ENCODE data around the gene PIP5K1B.

PIP5K1B gene

DNA sequence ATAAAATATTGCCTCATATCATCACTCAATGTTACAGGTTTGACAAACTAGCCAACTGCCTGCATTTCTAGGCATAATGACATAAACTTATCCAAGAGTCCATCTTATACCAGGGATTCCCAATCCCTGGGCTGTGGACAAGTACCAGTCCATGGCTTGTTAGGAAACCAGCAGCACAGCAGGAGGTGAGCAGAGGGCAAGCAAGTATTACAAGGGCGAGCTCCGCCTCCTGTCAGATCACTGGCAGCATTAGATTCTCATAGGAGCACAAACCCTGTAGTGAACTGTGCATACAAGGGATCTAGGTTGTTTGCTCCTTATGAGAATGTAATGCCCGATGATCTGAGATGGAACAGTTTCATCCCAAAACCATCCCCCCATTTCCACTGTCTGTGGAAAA is 164.0 kb downstream of the PIP5K1B start:
- no peak for DNase-seq

DNA sequence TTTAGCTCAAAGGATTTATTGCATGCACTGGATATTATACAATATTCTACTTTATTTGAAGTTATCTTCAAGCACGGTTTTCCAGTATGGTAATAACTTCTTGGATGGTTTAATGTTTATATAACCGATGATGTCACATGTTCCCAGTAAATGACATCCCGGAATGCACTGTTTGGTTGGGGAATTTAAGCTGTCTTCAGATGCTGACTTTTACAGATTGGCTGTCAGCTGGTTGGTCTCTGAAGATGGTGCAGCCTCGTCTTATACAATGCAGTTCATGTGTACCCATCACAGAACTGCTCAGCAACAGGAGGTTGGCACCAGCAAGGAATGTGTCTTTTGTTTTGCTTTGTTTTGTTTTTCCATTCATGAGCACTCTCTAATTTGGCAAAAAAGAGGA is 165.0 kb downstream of the PIP5K1B start:
- DNase-seq, result no peak

DNA sequence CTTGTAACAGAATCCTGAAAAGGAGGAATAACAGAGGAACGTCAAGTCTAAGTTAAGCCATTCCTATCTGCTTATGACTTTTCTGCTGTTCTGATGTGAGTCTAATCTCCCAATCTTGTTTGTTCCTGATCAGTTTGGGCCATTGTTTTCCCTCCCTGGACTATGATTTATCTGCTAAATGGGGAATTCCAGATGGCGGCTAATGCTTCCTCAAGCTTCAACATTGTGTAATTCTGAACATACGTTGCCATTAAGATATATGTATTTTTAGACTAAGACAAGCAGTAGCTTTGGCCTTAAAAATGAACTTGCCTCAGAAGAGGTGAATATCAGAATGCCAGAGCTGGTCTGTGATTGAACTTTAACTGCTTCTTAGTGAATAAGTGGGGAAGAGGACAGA is 166.2 kb downstream of the PIP5K1B start:
- DNase-seq, result no peak

DNA sequence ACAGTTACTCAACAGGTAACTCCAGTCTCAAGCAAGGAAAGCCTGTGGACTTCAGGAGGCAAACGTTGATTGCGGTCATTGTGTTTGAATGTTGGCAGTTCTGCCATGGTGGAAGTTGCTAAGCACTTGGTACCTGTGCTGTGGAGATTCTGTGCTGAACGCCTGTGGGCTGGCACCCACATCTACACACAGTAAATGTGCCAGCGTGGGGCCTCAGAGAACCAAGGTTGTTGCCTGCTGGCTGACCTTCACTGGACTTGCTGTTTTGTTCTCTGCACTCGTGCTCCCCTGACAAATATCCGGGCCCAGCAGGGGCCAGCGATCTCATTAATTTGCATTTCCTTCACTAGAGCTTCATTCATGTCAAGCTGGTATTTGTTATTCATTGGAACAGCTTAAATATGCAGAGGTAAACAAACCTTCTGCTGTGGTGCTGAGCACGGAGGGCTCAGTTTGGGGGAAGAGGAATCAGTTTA is 167.0 kb downstream of the PIP5K1B start:
- DNase-seq, result no peak

DNA sequence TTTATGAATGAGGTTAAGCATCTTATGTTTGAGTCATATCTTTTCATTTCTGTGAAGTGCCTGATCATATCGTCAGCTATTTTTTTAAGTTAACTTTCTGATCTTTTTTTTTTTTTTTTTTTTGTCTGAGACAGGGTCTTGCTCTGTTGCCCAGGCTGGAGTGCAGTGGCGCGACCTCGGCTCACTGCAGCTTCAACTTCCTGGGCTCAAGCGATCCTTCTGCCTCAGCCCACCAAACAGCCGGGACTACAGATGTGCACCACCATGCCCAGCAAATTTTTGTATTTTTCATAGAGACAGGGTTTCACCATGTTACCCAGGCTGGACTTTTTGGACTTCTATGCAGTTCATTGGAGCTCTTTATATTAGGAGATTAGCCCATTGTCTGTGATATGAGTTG is 168.1 kb downstream of the PIP5K1B start:
- DNase-seq, result no peak

DNA sequence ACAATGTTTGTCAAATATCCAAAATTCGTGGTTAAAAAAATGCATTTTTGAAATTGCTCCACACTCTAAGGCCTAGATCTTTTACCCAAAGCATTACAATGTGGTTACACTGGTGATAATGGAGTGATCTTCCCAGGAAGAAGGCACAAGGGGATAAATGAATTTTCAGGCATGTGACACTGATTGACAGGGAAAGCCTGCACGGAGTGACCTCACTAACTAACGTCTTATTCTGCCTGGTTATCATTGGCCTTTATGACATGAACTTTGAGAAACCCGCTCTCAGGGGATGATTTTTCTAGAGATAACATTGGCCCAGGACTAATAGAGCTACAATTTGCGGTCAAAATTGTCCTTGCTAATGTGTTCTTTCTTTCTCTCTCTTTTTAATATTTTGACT is 171.2 kb downstream of the PIP5K1B start:
- DNase-seq, result no peak

DNA sequence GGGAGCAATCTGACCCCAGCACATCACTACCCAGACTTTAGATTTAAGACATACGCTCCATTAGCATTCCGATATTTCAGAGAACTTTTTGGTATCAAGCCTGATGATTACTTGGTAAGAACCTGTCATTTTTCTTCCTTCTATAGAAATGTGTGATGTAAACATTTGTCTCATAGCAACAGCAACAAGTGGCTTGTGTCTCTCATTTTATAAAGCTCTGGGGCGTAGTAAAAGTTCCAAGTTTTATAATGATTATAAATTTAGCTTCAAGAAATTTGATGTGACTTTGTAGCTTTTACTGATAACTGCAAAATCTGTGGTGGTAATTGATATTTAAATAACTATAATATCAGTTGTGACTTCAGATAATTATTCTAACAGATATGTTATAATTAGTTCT is 171.6 kb downstream of the PIP5K1B start:
- no peak for DNase-seq

DNA sequence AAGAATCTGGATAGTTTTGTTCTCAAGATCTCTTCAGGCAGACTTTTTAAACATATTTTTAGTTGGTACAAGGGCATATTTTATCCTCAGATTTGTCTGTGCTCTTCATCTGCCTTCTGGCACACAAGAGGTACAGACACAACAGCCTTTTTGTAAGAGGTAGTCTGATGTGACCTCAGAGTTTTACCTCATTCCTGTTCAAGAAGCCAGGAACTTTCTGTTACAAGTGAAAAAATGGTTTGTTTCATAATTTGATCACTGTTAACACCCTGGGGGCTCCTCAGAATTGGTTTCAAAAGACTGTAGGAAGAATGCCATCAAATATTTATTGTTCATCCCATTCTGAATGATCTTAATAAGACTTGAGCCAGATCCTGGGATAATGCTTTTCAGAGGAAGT is 172.2 kb downstream of the PIP5K1B start:
- no peak for DNase-seq

DNA sequence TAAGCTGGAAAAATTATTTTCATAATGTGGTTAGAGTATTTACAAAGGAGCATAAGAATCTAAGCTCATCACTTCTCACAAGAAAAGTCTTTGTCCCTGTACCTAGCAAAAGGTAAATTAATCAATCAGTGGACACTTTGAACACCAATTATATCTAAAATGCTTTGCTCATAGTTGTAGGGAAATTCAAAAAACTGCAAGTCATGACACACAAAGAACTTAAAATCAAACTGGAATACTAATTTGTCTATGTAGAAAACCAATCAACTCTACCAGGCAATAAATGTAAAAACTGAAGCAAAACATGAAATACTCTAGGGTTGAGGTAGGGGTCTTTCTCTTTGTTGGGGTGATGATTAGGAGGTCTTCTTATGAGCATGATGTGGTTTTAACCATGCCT is 173.4 kb downstream of the PIP5K1B start:
- no peak for DNase-seq

DNA sequence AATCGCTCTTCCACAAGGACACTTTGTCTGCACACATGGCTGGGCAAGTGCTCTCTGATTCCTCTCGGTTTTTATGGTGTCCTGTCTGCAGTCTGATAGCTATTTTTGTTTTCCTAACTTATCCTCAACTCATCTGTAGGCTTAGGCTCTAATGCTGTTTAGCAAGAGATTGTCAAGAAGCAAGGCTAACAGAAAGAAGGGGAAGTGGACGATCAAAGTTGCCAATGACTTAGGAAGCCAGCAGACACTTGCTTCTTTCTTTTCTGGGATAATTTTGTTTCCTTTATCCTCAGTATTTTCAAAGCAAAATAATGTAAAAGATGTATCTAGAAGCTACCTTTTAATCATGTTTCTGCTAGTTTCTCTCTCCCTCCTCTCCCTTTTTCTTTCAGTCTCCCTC is 178.2 kb downstream of the PIP5K1B start:
- DNase-seq, result no peak

DNA sequence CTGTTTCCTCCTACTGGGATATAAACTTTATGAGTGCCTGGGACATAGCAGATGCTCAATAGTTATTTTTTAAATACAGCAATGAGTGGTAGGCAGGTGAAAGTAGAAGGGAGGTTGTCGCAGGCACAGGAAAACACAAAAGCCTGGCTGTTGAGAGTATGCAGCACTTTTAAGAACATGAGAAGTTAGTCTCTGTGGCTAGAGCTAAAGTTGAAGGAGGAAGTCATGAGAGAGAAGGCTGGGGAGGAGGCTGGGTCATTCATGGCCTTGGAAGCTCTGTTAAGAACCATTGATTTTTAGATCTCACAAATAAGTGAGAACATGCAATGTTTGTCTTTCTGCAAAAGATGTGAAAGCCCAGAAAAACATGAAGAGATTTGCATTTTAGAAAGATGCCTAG is 182.2 kb downstream of the PIP5K1B start:
- DNase-seq, result no peak

DNA sequence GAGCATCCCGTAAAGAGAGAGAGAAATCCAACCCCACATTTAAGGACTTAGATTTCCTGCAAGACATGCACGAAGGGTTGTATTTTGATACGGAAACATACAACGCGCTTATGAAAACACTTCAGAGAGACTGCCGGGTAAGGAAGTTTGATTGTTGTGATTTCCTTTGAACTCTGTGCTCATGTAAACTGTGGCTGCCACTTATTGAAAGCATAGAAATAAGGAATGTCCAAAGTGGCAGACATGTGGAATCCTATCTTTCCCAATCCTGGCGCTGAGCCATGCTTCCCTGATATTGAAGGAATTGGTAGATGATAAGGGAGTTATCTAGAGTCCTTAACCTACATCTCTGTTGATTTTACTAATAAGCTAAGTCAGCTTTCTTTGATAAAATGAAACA is 189.5 kb downstream of the PIP5K1B start:
- DNase-seq, result no peak

DNA sequence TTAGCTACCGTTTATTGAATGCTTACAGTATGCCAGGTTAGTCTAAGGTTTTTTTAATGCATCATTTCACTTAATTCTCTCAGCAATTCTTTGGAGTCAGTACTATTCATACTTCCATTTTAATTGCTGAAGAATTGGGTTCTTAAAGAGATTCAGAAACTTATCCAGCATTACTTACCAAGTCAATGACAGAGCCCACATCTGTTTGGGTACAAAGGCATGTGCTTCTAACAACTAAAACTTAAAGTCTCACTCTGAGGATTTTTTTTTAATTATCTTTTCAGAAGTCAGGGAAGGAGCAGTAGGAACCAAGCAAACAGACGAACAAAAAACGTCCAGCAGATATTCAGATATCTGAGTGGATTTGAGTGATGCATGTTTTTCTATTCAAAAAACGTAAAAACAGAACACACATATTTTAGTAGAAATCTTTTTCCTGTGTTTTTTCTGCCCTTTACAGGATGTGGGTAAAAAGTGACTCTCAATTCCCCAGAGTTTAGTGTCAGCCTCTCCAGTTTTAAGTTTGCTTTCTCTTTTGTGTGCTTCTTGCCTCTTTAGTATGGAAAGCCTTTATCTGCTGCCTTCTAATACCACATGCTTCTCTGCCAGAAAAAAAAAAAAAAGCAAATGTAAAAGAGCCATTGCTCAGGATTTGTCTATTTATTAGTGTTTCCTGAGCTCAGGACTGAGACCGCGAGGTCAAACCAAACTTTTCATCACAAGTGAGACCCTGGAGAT is 190.9 kb downstream of the PIP5K1B start:
- no peak for DNase-seq

DNA sequence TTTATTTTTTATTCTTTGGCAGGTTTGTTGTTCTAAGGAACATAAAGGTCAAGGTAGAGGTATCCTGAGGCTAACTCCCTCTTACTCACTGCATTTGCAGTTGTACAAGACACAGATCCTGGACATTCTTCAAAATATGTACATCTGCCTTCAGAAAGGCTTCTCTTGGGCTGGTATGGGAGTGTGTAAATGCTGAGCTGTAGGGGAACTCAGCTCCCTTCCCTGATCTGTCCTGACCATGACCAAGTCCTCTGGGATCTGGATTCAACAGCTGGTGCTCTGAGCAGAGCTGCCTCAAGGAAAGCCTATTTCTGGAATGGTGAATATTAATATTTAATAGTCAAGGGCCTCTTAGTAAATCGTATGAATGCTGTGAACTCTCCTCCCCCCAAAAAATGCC is 191.4 kb downstream of the PIP5K1B start:
- no peak for DNase-seq

DNA sequence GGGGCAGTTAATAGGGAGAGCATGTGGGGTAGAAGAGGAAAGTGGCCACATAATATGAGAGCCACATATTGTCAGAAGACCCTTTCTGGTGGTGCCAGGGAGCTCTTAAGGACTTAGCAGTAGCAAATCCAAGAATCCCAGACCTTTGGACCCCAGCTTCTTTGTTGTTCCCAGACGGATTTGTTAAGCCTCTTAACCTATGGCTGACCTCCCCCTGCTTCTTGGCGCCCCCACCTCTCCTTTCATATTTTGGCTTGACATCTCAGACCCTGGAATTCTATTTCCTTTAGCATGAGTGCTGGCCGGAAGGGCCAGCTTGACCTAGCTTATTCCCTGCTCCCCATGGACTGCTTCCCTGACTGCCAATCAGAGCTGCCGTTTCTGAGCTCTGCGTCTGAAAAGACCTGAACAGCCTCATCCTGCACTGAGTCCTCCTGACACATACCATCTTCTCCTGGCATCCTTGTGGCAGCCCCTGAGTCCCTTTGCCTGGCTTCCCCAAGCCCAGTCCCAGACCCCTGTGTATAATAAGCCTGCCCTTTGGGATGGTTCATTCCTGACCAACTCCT is 192.6 kb downstream of the PIP5K1B start:
- DNase-seq, result no peak

DNA sequence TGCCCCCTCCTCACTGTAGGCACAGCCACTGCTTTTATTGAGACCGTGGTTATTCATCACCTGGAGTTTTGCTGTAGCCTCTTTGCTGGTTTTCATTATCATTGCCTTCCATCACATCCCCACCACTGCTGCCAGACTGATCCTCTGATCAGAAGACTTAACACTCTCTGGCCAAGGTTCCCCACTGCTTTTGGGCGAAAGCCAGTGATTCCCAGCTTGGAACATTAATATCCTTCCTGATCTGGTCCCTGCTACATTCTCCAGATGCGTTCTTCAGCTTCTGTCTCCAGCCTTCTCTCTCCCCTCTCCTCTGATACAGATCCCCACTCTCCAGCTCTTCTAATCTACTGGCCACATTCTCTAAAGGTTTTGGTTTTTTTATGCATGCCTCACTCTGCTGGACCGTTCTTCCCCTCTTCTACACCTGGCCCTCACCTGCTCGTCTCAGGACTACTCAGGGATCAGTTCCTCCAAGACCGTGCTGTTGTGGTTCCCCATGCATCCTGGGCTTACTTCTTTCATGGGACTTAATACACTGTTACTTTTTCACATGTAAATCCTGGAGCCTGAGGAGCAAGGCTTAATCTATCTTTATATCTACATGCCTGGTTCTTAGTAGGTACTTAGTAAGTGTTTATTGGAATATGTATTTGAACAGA is 193.9 kb downstream of the PIP5K1B start:
- DNase-seq, result no peak

DNA sequence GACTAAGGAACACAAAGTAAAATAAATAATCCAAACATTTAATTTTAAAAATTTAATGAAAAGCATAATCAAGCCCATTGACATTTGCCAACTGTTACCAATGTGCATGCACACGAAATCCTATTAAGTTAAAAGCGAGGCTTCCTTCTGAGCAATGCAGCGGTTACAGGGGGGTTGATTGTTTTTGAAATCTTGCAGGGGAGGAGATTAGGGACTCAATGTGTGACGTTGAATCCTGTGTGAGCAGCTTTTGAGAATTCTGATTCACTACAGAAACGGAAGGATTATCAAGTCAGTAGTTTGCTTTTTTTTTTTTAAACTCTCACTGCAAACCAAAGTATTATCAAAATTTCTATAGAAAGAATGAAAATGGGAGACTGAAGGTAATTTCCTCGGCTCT is 199.4 kb downstream of the PIP5K1B start:
- no peak for DNase-seq

DNA sequence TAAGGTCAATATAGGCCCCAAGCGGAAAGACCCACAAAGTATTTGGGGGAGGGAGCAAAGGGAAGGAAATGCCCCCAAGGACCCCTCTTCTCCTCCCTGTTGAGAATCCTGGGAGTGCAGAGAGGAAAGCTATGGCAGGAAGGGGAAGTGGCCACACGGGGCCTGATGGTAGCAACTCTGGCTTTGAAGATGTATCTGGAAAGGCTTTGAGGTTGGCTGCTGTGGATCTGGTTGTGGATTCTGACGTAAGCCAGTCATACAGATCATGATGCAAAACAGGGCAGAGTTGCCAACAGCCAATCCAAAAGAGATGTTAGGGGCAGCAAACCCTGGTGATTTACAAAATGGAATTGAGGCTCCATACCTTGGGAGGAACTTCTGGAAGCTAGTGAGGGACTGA is 200.1 kb downstream of the PIP5K1B start:
- no peak for DNase-seq

DNA sequence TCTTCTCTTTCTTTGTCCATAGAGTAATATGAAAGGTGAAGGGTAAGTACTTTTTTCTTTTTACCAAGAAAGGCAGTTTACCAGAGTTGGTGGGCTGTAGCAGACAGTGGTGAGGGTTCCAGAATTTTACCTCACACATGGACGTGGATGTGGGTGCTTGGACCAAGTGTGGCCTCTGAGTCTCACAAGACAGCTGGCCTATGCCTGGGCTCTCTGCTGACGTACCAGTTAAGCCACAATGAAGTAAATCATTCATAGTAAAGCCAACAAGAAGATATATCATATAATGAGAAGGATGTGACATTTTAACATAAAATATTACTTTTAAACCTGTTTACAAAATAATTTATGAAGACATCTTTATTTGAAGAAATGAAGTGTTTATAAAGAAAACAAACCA is 202.9 kb downstream of the PIP5K1B start:
- no peak for DNase-seq

DNA sequence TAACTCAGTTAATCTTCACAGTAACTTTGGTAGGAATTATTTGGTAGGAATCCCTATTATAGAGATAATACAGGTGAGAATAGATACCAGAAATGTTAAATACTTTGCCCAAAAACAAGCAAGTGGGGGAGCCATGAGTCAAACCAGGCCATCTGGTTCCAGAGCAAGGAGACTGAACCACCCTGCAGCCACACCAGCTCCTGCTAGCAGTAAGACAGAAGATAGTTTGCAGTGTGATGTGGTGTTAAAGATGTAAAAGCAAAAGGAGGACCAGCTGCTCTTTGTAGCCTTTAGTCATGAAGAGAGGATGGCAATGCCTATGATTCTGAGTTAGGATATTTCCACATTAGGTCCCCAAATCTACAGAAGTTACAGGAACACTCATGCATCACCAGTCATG is 207.5 kb downstream of the PIP5K1B start:
- no peak for DNase-seq

DNA sequence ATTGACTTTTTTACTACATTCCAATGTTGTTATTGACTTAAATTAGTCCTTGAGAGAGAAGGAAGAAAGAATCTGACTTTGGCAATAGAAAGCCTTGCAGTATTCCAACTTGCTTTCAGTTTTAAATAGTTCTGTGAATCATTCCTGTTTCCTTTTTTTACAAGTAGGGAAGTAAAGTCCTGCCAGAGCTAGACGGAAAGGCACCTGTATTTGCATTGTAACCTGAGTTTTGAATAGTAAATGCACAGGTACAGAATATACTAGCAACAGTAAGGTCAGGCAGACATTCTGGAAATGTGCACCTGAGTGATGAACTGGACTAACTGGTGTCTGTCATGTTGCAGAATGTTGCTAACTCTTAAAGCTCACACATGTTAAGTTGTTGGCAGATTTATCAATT is 208.0 kb downstream of the PIP5K1B start:
- no peak for DNase-seq

DNA sequence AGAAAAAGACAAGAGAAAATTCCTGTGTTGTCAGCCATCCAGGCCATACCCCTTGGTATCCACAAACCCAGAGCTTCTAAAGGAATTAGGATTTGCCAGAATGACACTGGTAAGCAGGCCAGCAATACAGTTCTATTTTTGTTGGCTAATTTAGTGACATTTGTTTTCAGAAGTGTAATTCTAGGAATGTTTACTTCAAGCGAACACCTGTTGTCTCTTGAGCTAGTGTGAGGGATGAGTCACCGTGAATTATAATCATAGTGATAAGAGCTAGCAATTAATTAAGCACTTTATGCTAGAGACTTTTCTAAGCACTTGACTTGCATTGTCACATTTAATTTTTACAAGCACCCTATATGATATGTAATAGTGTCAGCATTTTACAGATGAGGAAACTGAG is 209.7 kb downstream of the PIP5K1B start:
- DNase-seq, result no peak

DNA sequence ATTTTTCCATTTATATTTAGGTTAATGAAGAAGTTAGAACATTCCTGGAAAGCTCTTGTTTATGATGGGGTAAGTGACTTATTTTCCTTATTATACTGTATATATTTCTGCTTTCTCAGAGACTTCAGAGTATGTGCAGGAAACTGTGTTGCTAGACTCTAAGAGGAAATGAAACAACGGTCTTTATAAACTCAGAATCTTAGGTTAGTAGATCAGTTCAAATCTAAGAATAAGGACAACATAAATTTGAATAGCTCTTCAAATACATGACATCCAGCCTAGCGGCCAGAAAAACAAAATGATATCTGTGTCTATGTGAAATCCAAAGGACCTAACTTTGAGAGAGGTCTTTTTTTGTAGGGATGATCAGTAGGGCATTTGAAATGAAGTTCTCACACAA is 214.6 kb downstream of the PIP5K1B start:
- DNase-seq, result no peak

DNA sequence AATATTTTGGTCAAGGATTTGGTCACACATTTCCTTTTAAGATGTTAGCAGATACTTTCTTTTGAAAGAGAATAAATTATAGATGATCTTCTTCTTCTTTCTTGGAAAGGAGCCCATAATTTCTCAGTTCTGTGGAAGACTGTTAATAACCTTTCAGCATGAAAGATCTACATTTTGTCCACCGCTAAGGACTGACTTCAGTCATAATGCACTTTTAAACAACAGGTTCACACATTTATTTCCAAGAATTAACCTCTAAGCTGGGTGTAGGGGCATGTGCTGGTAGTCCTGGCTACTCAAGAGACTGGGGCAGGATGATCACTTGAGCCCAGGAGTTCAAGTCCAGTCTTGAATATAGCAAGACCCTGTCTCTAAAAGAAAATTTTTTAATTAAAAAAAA is 215.9 kb downstream of the PIP5K1B start:
- DNase-seq, result no peak

DNA sequence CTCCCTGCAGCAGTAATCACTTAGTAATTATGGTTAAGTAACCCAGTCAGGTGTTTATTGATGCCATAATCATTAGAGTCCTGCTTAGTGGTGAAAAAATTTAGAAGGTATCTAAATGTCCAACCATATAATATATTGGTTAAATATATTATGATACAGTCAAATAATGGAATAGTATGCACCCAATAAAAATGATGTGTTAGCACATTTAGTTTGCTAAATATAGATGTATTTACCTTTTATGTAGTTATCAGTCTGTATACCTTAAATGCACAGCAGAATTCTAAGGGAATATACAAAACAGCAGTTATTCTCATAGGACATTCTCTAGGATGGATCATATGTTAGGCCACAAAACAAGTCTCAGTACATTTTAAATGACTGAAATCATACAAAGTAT is 218.4 kb downstream of the PIP5K1B start:
- DNase-seq, result no peak

Data from NCI-H446 (cell line).